Activated naive CD4-positive, alpha-beta T cell treated with anti-CD3 and anti-CD28 coated beads for 36 hours (primary cell): ENCODE data around the gene TMEM95. TPM values are rescaled to one million over a fixed set of nuclear protein-coding genes. Genes with fewer than 3 reads are reported as not detected.

Experiments
- CTCF ChIA-PET: fragments of 350-600 bp; sonication (Branson Sonifier 250); formaldehyde crosslinking; loops from one replicate; lab custom pipeline; 2021; ENCODE audit warnings: antibody characterized with exemption; lab: Charles Lee
- DNase-seq: peaks from one replicate; pipeline ENCODE4 v3.0.0-alpha.2; 2020
- H3K27ac Mint-ChIP-seq: one replicate; pipeline ENCODE4 v1.8.0; 2021; ENCODE audit warnings: mild to moderate bottlenecking, mixed read lengths
- H3K27me3 Mint-ChIP-seq: one replicate; pipeline ENCODE4 v1.8.0; 2021; ENCODE audit warnings: low read depth, mixed read lengths
- H3K36me3 Mint-ChIP-seq: one replicate; pipeline ENCODE4 v1.8.0; 2021; ENCODE audit warnings: low read depth, mixed read lengths
- H3K4me1 Mint-ChIP-seq: one replicate; pipeline ENCODE4 v1.8.0; 2021; ENCODE audit warnings: low read depth, mixed read lengths
- H3K4me3 Mint-ChIP-seq: one replicate; pipeline ENCODE4 v1.8.0; 2021; ENCODE audit warnings: mild to moderate bottlenecking, moderate library complexity, mixed read lengths
- H3K9me3 Mint-ChIP-seq: one replicate; pipeline ENCODE4 v1.8.0; 2021; ENCODE audit warnings: mixed read lengths
- intact Hi-C: fragments of 100-400 bp; cut with micrococcal nuclease; formaldehyde crosslinking; loops from one replicate; pipeline ENCODE4 v1.15.1; 2023
- total RNA-seq, 2 experiments: library from RNA; stranded (reverse); gene quantifications; one replicate each; pipeline ENCODE4 v1.2.3, GENCODE V29; 2021

Gene TMEM95
- total RNA-seq, 2 experiments from 2014 or later: not detected

DNA sequence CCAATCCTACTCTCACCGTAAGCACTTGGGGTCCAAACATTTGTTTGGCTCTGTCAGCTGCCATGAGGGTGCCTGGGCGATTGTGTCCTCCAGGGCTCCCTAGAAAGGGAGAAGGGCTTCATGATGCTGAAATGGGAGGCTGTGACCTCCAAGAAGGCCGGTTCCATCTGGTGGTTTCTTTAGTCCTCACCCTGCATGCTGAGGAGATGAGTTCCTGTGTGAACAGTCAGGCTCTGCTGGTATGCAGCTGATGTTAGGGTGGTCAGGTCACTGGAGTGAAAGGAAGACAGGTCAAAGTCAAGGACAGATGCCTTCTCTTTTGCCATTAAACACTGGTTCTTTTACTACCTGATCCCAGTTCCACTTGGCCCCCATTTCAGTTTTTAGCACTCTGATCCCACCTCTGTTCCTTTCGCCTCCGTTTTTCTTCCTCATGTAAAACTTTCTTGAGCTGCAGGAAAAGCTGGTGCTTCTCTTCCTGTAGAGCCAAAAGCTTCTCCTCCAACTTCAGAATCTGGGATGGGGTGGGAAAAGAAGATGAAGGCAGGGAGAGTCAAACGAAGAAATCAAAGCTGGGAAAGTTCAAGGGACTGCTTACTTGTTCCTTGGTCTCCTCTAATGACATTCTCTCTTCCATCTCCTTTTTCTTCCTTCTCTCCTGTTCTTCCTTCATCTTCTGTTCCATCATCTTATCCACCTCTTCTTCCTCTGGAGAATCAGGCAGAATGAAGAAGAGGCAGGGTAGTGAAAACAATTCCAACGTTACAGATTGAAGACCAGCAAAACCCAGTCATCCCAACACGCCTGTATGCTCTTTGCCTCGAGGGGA, 40.9 kb upstream of the TMEM95 start:
- Mint-ChIP-seq H3K27ac (peak overlapping the region; percentile 70), H3K36me3 (peaks cover 44% of the 10 kb centered on the region), H3K4me1 (peaks cover 57% of the 10 kb centered on the region), H3K9me3 (no peaks in the 10 kb centered on the region), H3K27me3 (no peaks in the 10 kb centered on the region), H3K4me3 (peak overlapping the region; percentile 78)
- intact Hi-C loops: loop anchor here (2.0 kb wide), 1 partner anchor 37 kb away; no protein-coding TSS in a partner anchor
- CTCF ChIA-PET: interaction anchor here (1.3 to 2.4 kb wide), 2 partner anchors 15 to 18 kb away, joined by 4 to 9 read pairs; no protein-coding TSS in a partner anchor
- no peak for DNase-seq

DNA sequence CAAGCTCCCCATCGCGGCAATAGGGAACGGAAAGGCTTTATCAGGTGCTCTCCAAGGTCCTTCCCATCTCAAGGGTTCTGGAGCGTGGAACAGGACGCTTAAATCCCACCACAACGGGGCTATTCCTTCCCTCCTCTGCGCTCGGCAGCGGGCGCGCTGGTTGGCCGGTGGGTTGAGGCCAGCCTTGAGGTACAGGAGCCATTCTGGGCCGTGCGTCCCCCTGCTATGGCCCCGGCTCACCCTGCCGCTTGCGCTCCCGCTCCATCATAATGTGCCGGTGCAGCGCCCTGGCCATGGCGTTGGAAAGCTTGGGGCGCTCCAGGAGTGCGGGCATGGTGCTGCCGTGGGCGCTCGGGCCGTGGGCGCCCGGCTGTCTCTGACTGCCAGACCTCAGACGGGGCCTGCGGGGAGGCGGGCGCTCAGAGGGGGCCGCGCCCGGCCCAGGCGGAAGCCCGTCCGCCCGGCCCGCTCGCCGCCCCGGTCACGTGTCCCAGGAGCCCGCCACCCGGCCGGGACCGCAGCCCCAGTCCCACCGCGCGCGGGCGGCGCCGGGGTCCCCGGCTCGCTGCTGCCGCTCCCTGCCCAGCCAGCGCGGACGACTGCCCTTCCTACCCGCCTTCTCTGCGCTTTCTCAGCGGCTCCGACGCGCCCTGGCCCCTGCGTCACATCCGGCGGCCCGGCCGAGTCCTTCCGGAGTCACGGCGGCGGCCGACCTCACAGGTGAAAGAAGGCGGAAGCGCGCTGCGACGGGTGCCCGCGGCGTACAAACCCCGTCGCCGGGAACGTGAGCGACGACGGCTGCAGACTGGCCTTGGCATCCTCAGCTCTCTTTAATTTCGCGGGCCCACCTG, 40.0 kb upstream of the TMEM95 start, which contains the start of gene GPS2:
TSS of gene GPS2 (minus strand) at position 642 of the 851 bp plus-strand sequence. CDS start at position 334, 308 bp downstream.
- CTCF ChIA-PET: interaction anchor here (1.1 to 2.4 kb wide), 2 partner anchors 9 to 18 kb away, joined by 3 to 9 read pairs; no protein-coding TSS in a partner anchor
- H3K36me3 Mint-ChIP-seq: peaks cover 35% of the 10 kb centered on the region
- H3K9me3 Mint-ChIP-seq: no peaks in the 10 kb centered on the region
- peak within 1 kb of the TSS; percentile 88 for H3K27ac Mint-ChIP-seq
- H3K4me3 Mint-ChIP-seq: peak within 1 kb of the TSS; percentile 86
- peak; percentile 95 for DNase-seq
- intact Hi-C loops: loop anchor here (1.0 to 2.0 kb wide), 2 partner anchors 8 to 36 kb away; partner anchors contain the start of gene EIF5A
- H3K4me1 Mint-ChIP-seq: peaks cover 49% of the 10 kb centered on the region
- H3K27me3 Mint-ChIP-seq: no peaks in the 10 kb centered on the region

DNA sequence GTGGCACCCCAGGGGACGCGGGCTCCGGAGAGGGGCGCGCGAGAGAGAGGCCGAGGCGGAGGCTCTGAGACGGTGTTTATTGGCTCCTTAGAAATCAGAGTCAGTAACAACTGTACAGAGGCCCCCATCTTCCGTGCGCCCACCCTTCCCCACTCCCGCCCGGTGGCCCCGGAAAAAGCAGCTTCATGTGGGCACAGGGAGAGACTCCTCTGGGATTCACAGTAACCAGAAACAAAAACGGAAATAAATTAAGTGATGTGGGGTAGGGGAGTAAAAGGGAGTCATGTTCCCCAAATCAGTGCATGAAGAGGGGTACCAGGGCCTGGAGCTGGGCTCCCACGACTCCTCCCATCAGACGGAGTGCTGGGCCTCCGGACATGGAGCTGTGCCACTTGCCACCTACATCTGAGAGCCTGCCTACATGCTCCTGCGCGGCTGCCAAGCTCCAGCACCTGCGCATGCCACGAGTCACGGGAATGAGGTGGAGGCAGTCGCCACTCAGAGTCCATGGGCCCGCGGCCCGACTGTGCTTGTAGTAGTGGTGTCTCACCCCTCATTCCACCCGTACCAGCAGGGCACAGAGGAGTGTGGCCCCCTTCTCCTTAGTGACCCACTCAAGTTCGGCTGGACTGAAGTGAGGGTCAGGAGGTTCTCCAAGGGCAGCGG, 39.3 kb upstream of the TMEM95 start:
- no peak for DNase-seq
- H3K9me3 Mint-ChIP-seq: no peaks in the 10 kb centered on the region
- H3K27ac Mint-ChIP-seq: peak overlapping the region; percentile 88
- CTCF ChIA-PET: interaction anchor here (1.1 kb wide), 1 partner anchor 9 kb away, joined by 3 read pairs; no protein-coding TSS in a partner anchor
- peaks cover 28% of the 10 kb centered on the region for H3K36me3 Mint-ChIP-seq
- H3K4me1 Mint-ChIP-seq: peaks cover 41% of the 10 kb centered on the region
- peak overlapping the region; percentile 86 for H3K4me3 Mint-ChIP-seq
- no peaks in the 10 kb centered on the region for H3K27me3 Mint-ChIP-seq
- intact Hi-C loops: loop anchor here (1.0 to 2.0 kb wide), 2 partner anchors 8 to 35 kb away; partner anchors contain the start of gene EIF5A

DNA sequence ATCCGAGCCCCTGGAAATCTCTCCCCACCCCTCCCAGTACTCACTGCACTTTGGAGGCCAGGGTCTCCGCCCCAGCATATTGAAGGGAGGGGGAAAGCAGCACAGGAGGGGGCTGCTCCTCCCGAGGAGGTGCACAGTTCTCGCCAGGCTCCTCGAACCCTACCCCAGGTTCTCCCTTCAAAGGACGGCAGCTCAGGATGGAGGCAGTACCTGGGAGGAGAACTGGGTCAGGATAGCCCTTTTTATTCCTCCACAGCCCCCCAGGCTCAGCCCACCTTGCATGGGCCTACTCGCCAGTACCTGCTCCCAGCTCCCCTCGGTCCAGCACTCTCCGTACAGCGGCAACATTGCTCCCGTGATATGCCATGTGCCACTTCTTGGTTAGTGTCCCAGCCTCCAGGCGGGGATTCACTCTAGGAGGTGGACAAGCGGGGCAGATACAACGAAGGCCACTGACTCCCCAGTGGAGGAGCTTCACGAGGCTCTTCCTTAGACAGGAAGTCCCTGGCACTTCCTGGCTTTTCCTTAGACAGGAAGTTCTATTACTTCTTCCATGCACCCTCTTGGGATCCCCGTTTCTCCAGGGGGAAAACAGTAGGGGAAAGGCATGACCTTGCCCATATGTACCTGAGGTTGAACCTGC, 37.7 kb upstream of the TMEM95 start:
- peaks cover 28% of the 10 kb centered on the region for H3K4me1 Mint-ChIP-seq
- H3K27me3 Mint-ChIP-seq: no peaks in the 10 kb centered on the region
- DNase-seq: no peak
- H3K36me3 Mint-ChIP-seq: peaks cover 21% of the 10 kb centered on the region
- peak overlapping the region; percentile 41 for H3K27ac Mint-ChIP-seq
- peak overlapping the region; percentile 50 for H3K4me3 Mint-ChIP-seq
- intact Hi-C loops: no loop called here
- no peaks in the 10 kb centered on the region for H3K9me3 Mint-ChIP-seq
- CTCF ChIA-PET: interaction anchor here (0.6 to 1.3 kb wide), 2 partner anchors 32 to 50 kb away, joined by 3 read pairs; no protein-coding TSS in a partner anchor

DNA sequence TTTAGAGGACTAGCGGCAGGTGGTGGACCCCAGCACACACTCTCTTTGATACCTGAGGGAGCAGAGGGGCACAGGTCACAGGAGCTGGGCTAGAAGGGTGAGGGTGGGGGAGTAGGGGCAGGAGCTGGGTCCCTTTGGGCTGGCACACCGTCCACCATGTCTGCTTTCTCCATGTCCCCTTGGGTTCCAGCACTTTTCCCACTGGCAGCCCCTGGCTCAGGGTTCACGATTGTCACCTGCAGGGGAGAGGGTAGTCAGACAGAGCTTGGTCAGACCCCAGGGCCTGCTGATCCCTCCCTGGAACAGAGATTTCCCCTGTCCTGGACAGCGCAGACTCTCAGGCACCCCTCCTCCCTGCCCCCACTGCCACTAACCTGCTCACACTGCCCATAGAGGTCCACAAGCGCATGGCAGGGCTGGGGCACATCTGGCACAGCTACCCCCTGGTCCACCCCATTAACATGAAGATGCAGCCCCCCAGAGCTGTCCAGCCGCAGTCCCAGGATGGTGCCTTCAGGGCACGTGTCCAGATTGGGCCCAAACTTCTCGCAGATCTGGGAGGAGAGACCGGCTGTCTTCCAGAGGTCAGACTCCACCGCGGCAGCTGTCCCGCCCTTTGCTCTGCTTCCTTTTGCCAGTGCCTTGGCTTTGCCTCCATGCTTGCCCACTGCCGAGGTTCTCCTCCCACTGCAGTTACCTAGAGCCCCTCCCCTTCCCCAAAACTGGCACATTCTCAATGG, 36.7 kb upstream of the TMEM95 start:
- Mint-ChIP-seq H3K27ac (no peak overlapping the region), H3K4me1 (peaks cover 18% of the 10 kb centered on the region), H3K27me3 (no peaks in the 10 kb centered on the region), H3K4me3 (no peak overlapping the region), H3K9me3 (no peaks in the 10 kb centered on the region), H3K36me3 (peaks cover 19% of the 10 kb centered on the region)
- intact Hi-C loops: no loop called here
- CTCF ChIA-PET: no interaction called here
- DNase-seq: no peak

DNA sequence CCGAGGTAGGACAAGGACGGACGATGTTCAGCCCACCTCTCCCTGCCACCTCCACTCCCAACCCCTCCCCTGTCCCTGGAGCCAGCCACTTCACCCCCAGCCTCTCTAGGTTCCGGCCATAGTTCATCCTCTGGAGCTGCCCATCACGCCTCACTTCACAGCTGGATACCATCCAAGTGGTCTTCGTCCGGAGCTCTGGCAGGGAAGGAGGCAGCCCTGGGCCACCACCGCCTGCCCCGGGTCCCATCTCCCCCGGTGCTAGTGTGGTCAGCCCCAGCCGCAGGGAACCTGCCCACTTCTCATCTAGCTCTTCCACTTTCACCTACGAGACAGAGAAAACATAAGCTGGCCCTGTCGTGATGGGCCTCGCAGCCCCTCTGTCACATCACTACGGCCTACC, 33.5 kb upstream of the TMEM95 start:
- CTCF ChIA-PET: interaction anchor here (0.9 to 1.4 kb wide), 3 partner anchors 8 to 34 kb away, joined by 3 to 4 read pairs (median 3); no protein-coding TSS in a partner anchor
- Mint-ChIP-seq H3K27ac (no peak overlapping the region), H3K36me3 (peaks cover 32% of the 10 kb centered on the region), H3K4me1 (peaks cover 4% of the 10 kb centered on the region), H3K27me3 (no peaks in the 10 kb centered on the region), H3K4me3 (no peak overlapping the region), H3K9me3 (no peaks in the 10 kb centered on the region)
- intact Hi-C loops: no loop called here
- no peak for DNase-seq

DNA sequence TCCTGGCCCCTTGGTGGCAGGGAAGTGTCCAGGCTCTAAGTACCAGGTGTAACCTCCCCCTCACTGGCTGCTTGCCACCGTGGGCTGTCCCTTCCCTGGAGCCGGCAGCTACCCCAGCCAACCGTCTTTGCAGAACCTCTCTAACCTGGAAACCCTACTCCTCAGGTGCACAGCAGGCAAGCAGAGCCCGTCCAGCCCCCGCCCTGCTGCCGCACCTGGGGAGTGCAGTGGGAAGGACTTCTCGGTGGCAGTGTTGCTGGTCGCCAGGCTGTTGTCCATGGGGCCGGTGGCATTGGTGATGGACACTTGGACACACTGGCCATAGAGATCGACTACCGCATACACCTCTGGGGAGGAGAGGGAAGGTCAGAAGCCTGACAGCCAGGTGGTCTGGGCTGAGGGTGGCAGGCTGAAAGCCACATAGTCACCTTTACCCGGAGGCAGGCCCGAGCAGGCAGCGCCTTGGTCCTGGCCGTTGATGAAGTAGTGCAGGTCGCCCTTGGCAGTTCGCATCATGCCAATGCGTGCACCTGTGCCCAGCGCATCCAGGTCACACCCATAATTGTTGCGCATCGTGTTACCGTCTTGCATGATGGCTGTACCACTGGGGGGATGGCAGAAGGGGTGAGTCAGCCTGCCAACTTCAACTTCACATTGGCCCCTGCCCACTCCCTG, 32.3 kb upstream of the TMEM95 start:
- peaks cover 34% of the 10 kb centered on the region for H3K36me3 Mint-ChIP-seq
- intact Hi-C loops: no loop called here

DNA sequence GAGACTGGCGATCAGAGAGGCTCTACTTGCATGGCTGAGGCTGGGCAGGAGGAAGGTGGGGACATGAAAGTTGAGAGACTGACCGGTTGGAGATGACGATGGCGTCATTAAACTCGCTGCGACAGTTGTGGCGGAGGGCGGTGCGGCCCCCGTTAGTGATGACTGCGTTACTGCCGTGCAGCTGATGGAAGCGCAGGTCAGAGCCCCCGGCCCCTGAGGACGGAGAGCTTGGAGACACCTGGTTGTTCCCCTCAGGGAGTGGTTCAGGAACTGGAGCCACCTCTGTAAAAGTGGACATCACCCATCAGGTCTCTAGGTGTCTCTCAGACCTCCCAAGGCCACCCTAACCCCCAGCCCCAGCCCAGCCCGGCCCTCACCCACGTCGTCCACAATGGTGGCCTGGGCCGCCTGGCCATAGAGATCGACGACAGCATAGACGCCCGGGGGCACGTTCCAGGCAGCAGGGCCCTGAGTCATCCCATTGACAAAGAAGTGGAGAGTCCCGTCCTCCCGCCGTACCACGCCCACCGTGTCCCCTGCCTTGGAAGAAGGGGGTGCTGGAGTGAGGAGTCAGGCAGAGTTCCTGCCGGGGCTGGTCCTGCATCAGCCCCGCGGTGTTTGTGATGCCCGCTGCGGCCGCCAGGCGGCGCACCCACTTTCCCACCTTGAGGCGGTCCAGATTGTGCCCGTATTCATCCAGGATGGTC, 31.1 kb upstream of the TMEM95 start:
- intact Hi-C loops: loop anchor here (1.0 kb wide), 1 partner anchor 22 kb away; no protein-coding TSS in a partner anchor
- no peaks in the 10 kb centered on the region for H3K9me3 Mint-ChIP-seq
- H3K27me3 Mint-ChIP-seq: no peaks in the 10 kb centered on the region
- H3K4me3 Mint-ChIP-seq: no peak overlapping the region
- peak; percentile 73 for DNase-seq
- no peak overlapping the region for H3K27ac Mint-ChIP-seq
- peaks cover 30% of the 10 kb centered on the region for H3K36me3 Mint-ChIP-seq
- peaks cover 25% of the 10 kb centered on the region for H3K4me1 Mint-ChIP-seq
- CTCF ChIA-PET: interaction anchor here (0.6 to 5.3 kb wide), 12 partner anchors 8 to 279 kb away, joined by 3 to 42 read pairs (median 4); partner anchors contain the start of genes ACAP1 and GPS2

More for the DNA sequence above, 32.3 kb upstream of the TMEM95 start:
- Mint-ChIP-seq H3K27me3 (no peaks in the 10 kb centered on the region), H3K4me3 (no peak overlapping the region), H3K27ac (no peak overlapping the region), H3K4me1 (peaks cover 13% of the 10 kb centered on the region), H3K9me3 (no peaks in the 10 kb centered on the region)
- CTCF ChIA-PET: interaction anchor here (0.6 to 1.4 kb wide), 6 partner anchors 23 to 238 kb away, joined by 3 to 4 read pairs (median 3); no protein-coding TSS in a partner anchor
- DNase-seq: no peak

DNA sequence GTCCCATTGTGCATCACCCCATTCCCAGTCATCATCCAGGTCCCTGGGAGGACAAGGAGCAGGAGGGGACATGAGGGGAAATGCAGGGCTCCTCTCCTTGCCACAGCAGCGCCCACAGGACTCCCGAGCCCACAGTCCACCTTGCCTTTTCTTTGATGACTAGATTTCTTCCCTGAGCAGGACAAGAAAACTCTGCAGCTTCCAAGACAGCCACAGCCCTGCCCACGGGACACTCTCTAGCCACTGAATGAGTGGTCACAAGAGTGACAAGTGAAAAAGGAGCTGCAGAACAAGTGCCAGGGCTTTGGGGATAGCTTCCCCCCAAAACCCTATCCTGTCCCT, 30.5 kb upstream of the TMEM95 start:
- Mint-ChIP-seq H3K27ac (no peak overlapping the region), H3K9me3 (no peaks in the 10 kb centered on the region), H3K4me1 (peaks cover 25% of the 10 kb centered on the region), H3K36me3 (peaks cover 29% of the 10 kb centered on the region), H3K4me3 (no peak overlapping the region), H3K27me3 (no peaks in the 10 kb centered on the region)
- CTCF ChIA-PET: interaction anchor here (0.6 to 5.3 kb wide), 11 partner anchors 9 to 116 kb away, joined by 3 to 42 read pairs (median 3); partner anchors contain the start of genes ACAP1 and GPS2
- intact Hi-C loops: loop anchor here (1.0 kb wide), 1 partner anchor 22 kb away; no protein-coding TSS in a partner anchor
- DNase-seq: no peak
